ENCODE results near the gene IGF1R.
A peak's percentile ranks its signal among the peaks of the same experiment; 100 is the strongest.

The IGF1R gene

DNA sequence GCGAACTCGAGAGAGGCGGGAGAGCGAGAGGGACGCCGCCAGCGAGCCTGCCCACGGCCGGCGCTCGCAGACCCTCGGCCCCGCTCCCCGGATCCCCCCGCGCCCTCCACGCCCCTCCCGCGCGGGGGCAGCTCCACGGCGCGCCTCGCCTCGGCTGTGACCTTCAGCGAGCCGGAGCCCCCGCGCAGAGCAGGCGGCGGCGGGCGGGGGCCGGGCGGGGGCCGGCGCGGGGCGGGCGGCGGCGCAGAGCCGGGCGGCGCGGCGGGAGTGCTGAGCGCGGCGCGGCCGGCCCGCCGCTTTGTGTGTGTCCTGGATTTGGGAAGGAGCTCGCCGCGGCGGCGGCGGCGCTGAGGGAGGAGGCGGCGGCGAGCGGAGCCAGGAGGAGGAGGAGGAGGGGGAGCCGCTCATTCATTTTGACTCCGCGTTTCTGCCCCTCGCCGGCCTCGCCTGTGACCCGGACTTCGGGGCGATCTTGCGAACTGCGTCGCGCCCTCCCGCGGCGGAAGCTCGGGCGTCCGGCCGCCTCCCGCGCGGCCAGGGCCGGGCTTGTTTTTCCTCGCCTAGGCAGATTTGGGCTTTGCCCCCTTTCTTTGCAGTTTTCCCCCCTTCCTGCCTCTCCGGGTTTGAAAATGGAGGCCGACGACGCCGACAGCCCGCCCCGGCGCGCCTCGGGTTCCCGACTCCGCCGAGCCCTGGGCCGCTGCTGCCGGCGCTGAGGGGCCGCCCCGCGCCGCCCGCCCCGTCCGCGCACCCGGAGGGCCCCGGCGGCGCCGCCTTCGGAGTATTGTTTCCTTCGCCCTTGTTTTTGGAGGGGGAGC, 524 bp downstream of the IGF1R start:
- DNase-seq (ENCODE audit: low spot score), result peak; percentile 23

DNA sequence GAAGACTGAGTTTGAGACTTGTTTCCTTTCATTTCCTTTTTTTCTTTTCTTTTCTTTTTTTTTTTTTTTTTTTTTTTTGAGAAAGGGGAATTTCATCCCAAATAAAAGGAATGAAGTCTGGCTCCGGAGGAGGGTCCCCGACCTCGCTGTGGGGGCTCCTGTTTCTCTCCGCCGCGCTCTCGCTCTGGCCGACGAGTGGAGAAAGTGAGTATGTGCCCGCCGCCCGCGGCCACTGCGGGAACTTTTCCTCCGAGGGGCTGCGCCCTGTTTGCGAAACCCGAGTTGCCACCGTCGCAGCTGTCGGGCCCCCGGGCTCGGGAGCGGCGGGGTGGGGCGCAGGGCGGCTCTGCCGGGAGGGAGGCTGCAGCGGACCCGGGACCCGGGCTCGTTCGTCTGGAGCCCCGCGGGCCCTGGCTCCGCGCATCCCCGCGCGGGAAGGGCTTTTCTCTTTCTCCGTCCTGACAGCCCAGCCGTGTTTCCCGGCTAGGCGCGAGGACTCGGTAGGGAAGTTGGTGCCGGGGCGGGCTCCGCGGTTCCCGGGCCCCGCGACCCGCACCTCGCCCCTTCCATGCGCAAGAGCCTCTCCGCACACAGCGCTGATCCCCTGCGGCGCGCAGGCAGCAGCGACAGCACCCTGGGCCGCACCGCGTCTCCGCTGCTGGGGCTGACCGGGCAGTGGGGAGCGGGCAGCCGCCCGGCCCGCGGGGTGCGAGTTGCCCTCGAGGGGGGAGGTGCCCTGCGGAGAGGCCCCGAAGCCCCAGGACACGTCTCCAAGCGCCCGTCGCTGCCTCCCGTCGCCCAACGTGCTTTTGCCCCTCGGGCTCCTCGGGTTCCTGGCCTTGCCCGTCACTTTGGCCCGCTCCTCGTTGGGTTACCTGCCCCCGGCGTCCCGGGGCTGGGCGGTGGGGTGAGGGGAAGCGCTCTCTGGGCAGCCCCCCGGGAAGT, 1.4 kb downstream of the IGF1R start:
- DNase-seq (ENCODE audit: low spot score), result peak; percentile 37

DNA sequence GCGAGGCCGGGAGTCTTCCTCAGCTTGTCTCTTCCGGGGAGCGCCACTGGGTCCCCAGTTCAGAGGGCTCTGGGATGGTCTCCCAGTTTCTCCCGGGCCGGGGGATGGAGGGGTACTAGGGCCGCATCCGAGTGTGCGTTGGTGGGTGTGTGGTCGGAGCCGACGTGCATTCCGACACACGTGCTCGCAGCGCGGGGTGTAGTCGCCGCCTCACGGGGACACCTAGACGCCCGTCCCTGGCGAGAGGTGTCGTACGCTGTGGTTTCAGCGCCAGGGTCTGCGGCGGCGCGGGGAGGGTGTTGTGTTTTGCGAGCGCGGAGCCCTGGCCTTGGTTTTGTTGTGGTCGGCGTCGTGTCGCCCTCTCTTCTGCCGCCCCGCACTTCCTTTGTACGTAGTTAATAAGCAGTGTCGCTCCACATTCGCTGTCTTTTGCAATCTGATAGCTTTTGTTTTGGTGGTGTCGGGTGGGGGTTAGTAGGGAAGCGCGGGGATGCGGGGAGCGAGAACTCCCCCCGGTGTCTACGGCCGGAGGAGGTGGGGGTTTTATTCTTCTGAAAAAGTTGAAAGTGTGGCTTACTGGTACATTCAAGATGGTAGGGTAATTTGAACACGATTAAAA, 2.2 kb downstream of the IGF1R start:
- DNase-seq (ENCODE audit: low spot score), result peak; percentile 14

DNA sequence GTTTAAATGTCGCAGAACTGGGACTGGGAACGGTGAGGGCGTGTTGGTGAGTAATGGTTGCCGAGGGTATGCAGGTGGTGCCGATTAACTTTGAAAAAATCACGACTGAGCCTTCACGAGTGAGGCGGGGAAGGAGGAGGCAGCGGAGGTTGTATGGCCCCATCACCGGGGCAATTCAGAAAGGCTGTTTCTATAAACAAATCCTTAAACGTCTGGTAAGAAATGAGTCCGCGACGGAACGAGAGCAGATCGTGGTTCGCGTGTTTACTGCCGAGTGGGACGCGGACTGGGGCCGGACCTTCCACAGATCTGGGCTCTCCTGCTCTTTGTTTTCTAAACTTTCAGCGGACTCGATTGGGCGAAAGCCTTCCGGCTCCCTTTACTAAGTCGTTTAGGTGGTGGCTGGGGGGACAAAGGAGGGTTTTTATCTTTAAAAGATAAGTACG, 2.7 kb downstream of the IGF1R start:
- peak; percentile 10 for DNase-seq (ENCODE audit: low spot score)

DNA sequence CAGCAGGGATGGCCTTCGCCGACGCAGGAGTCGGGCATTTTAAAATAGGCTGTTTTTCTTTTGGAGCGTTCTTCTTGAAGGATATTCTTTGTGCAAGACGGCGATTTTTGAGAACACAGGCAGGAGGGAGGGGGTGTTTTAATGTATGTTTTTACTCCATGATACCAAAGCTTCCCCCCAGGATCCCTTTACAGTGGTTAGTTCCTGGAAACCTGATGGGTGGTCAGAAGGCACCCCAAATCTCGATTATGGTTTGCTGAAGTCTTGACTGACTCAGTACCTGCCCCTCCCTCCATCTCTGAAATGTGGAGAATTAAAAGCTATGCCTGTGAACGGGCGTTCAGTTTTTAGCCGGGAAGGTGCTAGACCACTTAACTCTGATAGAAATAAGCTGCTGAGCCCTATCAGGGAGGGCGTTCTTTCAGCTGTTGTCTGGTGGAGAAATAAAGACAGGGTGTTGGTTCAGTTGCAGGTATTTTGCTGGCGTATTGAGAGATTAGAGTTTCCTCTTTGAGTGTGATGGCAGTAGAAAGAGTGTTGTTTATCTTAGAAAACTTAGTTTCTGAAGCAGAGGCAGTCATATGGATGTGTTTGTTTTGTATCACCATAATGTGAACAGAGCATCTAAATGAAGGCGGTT, 3.4 kb downstream of the IGF1R start:
- DNase-seq (ENCODE audit: low spot score), result peak; percentile 17

DNA sequence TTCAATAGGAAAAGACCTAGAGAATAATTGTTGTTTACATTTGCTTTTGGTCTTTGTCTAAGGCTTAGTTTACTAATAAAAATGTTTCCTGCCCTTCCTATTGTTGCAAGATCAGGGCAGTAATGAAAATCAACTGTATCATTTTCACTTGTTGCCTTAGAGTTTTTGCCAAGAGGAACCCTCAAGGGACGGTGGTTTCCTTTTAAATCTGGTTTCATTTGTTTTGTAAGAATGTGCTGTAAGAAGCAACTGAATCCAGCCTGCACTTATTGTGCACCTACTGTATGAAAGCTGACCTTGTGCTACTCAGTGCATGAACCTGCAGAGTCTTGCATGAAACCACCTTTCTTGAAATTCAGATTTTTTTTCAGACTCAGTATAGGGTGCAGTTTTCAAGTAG, 5.3 kb downstream of the IGF1R start:
- DNase-seq (ENCODE audit: low spot score), result peak; percentile 28

DNA sequence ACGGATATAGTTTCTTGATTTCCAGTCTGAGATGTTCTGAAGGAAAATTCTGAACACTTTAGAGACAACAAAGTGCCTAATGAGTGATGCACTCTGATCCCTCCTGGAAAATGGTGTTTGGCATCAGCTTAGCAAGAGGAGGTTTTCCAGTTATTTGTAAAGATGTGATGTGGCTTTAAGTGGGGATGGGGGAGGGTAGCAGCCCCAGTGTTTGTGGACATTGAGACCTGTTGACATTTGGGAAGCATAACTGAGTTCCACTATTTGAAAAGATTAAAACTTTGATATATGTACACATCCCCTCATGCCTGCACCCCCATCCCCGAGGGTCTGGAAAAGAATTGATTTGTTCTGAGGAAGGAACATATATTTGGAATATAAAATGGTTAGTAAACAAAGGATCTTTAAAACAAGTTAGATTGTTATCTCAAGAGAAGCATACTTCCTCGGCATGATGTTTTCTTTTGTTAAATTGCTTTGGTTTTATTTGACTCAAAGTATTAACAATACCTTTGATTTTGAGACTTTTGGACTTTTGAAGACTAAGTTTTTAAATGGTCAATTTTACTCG, 6.5 kb downstream of the IGF1R start:
- DNase-seq (ENCODE audit: low spot score), result no peak

DNA sequence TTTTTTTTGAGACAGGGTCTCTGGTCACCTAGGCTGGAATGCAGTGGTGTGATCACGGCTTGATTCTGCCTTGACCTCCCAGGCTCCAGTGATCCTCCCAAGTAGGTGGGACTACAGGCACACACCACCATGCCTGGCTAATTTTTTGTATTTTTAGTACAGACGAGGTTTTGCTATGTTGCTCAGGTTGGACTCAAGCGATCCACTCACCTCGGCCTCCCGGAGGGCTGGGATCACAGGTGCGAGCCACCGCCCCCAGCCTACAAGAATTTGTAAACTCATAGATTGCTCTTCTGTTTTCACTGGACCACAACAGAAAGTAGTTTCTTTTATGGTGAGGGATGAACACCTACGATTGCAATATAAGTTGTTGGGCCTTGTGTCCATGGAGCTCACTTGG, 7.4 kb downstream of the IGF1R start:
- no peak for DNase-seq (ENCODE audit: low spot score)

DNA sequence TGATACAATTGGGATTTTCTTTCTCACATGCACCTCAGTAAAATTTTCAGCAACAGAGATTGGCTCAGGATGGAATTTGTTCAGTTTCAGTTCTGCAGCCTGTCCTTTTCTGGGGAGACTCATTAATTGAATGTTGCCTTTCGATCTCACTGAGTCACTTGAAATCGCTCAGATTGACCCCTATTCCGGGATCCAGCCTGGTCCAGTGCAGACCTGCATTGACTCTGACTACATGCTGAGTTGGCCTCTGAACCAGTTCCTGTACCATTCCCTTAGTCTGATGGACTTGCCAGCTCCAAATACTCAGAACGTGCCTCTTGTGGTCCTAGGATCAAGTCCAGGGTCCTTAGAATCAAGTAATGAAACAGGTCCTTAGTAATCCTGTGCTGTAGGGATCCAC, 9.4 kb downstream of the IGF1R start:
- DNase-seq (ENCODE audit: low spot score), result peak; percentile 26

DNA sequence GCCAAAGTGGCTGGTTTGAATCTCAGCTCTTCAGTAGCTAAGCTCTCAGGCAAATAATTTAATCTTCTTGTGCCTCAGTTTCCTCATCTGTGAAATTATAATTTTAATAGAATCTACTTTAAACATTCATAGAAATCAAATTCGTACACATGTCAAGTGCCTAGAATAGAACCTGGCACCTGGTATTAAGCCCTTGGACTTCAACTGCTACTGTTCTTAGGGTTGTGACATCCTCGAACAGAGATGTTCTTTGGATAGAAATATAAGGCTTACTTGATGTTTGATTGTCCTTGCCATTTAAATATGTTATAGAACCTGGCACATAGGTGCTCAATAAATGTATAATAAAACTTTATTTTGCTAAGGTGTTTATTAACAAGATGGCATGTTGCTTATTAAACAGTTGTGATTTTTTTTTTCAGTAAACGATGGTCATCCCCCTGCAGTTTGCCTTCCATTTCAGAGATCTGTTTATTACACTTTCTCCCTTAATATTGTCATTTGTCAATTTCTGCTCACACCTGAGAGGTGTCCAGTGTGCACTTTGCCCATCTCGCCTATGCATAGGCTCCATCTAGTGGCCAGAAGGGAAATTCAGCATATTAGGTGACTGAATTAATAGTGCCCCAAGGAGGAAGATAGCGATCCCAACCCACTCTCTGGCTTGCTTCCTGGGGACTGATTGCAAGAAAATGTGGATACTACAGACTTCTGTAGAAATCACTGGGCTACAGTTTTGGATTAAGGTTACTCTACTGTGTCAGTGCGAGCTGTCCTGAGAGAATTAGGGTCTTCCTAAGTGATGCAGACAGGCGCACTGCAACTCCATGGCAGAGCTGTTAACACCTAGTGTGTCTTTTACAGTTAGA, 10.7 kb downstream of the IGF1R start:
- DNase-seq (ENCODE audit: low spot score), result peak; percentile 55

DNA sequence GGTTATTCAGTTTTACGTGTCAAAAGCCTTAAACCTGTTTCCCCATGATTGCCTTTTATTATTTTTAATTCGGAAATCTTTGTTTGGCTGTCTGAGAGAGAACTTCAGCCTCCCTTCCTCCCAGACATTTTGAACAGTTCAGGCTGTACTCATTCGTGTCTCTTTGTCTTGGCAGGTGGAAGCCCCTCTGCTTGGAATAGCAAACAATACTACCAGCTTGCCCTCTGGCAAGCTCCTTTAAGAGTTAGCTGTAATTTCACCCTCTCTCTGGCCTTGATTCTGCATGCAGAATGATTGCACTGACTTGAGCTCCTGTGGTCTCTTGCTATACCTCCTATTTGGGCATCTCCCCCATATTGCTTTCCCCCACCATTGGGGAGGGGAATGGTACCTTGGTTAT, 11.7 kb downstream of the IGF1R start:
- no peak for DNase-seq (ENCODE audit: low spot score)

DNA sequence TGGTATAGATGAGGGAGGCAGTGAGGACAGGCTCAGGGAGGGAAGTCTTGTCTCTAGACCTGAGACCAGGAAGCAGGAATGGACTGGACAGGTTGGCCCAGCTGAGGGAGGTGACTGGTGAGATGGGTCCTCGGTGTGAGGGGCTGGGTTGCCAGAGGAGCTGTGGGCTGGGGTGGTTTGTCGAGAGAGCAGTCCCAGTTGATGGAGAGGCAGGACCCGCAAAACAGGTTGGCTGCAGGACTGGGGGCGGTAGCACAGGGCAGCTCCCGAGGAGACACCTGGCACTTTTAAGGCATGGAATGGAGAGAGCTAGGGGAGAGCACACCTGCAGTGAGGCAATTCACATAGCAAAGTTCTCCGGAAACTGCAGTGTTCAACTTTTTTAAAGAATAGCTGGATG, 14.7 kb downstream of the IGF1R start:
- no peak for DNase-seq (ENCODE audit: low spot score)

DNA sequence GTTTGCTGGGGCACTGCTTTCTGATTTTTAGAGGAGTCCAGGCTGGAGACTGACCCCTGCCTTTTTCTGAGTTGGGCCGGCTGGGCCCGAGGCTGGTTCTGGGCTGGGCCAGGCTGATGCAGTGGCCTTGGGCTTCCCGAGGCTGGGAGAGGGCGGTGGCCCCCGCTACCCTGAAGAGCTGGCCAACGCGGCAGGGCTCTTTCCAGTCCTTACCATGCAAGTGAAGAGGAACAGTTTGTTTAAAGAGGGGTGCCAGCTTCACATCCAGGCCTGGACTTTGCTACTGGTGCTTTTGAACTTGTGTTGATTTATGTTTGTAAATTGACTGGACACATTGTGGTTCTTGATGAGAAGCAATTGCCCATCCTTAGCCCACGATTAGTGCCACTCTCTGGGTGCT, 15.3 kb downstream of the IGF1R start:
- DNase-seq (ENCODE audit: low spot score), result no peak

DNA sequence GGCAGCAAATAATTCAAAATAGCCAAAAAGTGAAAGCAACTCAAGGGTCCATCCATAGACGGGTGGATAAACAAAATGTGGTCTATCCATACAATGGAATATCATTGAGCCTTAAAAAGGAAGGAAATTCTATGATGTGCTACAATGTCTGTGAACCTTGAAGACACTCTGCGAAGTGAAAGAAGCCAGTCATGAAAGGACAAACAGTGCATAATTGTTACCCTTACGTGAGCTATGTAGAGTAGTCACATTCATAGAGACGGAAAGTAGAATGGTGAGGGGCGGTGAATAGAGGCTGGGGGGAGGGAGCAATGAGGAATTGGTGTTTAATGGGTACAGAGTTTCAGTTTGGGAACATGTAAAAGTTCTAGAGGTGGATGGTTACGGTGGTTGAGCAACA, 18.1 kb downstream of the IGF1R start:
- no peak for DNase-seq (ENCODE audit: low spot score)

DNA sequence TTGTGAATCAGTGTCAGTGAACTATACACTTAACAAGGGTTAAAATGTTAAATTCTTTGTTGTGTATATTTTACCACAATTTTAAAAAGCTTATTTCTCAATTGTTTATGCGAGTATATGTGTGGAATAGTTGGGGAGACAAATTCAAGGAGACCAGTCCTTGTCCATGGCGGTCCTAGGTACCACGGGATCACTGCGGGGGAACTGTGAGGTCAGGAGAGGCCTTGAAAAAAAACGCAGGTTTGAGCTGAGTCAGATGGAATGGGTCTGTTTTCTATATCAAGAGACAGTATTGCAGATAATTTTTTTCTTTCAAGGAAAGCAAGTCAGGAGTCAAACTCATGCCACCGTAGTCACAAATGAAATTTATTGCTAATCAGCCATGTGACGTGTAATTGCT, 18.5 kb downstream of the IGF1R start:
- DNase-seq (ENCODE audit: low spot score), result no peak

DNA sequence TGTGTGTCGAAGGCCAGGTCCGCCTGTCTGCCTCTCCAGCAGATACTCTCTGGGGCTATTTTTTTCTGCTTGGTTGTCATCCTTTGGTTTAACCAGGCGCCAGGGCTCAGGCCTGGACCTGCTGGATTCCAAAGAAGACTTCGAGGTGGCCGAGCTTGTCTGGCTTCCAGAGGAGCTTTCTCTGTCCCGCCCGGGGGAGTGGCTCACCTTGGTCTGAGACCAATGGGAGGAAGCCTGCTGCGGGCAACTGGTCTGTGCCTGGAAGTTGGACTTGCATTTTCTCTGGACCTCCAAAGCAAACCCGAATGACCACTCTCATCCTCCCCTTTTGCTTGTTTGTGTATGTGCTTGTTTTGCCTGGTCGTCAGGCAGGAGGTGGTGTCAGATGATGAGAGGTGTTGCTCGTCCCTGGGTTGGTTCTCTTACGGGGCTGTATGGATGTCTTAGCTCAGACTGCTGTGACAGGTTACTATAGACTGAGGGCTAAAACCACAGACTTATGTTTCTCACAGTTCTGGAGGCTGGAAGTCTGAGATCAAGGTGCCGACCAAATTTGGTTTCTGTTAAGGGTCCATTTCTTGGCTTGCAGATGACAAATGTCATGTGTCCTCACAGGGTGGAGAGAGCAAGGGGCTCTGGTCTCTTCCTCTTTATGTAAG, 19.3 kb downstream of the IGF1R start:
- DNase-seq (ENCODE audit: low spot score), result no peak

DNA sequence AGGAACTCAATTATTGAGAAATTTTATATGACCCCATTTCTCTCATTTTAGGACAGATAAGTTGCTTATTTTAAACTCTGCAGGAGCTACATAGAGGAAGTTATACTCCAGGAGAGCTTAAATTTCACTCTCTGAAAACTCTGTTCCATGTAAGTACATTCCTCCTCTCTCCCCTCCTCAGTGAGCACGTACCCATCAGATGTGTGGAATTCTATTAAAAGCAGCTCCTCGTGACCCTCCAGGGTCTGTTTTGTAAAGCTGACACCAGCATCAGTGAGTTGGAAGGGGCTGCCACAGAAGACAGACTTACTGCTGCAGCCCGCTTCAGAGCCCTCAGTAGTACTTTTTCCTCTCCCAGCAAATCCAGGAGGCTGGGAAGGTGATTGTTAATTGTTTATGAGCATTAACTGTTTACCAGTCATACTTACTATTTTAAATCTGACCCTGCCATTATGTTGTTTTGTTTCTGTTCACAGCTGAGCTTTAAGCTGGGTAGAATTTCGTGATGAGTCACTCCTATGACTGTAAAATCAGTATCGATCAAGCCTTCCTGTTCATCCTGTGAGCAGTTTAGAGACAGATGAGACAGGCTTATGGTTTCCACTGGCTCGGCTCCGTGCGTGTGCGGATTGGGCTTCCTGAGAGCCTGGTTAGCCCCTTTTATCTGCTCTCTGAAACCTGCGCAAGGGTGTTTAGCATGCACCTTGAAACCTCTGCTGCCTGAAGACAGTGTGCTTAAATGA, 20.4 kb downstream of the IGF1R start:
- peak; percentile 19 for DNase-seq (ENCODE audit: low spot score)

DNA sequence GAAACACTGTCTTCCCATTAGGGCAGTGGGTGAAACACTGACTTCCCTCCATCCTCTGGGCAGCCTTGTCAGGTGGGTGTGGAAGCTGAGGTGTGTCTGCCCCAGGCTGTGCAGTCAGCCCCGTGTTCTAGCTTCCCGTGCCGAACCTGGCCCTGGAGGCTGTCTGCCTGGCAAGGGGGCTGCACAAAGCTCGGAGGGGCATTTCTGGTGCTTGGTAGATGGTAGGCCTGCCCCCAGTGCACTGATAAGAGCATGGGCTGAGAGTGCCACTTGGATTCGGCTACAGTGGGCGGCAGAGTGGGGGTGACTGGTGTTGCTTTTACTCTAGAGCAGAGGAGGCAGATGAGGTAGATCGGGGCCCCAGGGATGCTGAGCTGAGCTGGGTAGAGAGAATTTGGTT, 21.3 kb downstream of the IGF1R start:
- no peak for DNase-seq (ENCODE audit: low spot score)

Data from AG08395 (cell line).